Activated CD8-positive, alpha-beta T cell treated with anti-CD3 and anti-CD28 coated beads, Interleukin-2, amount 10 ng/mL, durations not matched to agents 7 days and 5 days (primary cell): Measurements from ENCODE around the gene MICB. TPM values are rescaled to one million over a fixed set of nuclear protein-coding genes. Genes with fewer than 3 reads are reported as not detected.
"Not testable (repeated sequence)": the region's sequence is repeated elsewhere in the genome, so short reads cannot be mapped to it uniquely, and the experiment has no call there.

Source experiments
- ATAC-seq: fragments of 150-1000 bp; cut with Tn5 transposase; one replicate; pipeline ENCODE4 v1.10.0; 2021; ENCODE audit warnings: moderate library complexity
- CTCF ChIA-PET: fragments of 350-600 bp; sonication (Branson Sonifier 250); formaldehyde crosslinking; loops from one replicate; lab custom pipeline; 2021; ENCODE audit warnings: antibody characterized with exemption; lab: Charles Lee
- POLR2A ChIA-PET: fragments of 350-600 bp; sonication (Branson Sonifier 250); formaldehyde crosslinking; loops from one replicate; lab custom pipeline; 2021; ENCODE audit warnings: antibody characterized with exemption; lab: Charles Lee
- DNase-seq: peaks from one replicate; pipeline ENCODE4 v3.0.0-alpha.2; 2020
- H3K27ac Mint-ChIP-seq: one replicate; pipeline ENCODE4 v1.8.0; 2021; ENCODE audit warnings: mild to moderate bottlenecking, mixed read lengths
- H3K27me3 Mint-ChIP-seq: one replicate; pipeline ENCODE4 v1.8.0; 2021; ENCODE audit warnings: low read depth, mixed read lengths
- H3K36me3 Mint-ChIP-seq: one replicate; pipeline ENCODE4 v1.8.0; 2021; ENCODE audit warnings: low read depth, mixed read lengths
- H3K4me1 Mint-ChIP-seq: one replicate; pipeline ENCODE4 v1.8.0; 2021; ENCODE audit warnings: low read depth, mixed read lengths
- H3K4me3 Mint-ChIP-seq: one replicate; pipeline ENCODE4 v1.8.0; 2021; ENCODE audit warnings: mild to moderate bottlenecking, mixed read lengths
- H3K9me3 Mint-ChIP-seq: one replicate; pipeline ENCODE4 v1.8.0; 2022; ENCODE audit warnings: mixed read lengths; ENCODE audit not compliant: insufficient read depth
- total RNA-seq, 2 experiments: library from RNA; stranded (reverse); gene quantifications; one replicate each; pipeline ENCODE4 v1.2.3, GENCODE V29; 2021

MICB gene
- total RNA-seq, 2 experiments from 2014 or later: 49.0 TPM

GRCh38 chr6:31493550-31493874 lies 4.4 kb upstream of the MICB start:
- peak overlapping the region; percentile 91 for H3K4me3 Mint-ChIP-seq
- H3K27ac Mint-ChIP-seq: peak overlapping the region; percentile 95
- H3K27me3 Mint-ChIP-seq, H3K9me3 Mint-ChIP-seq, DNase-seq, ATAC-seq: not testable (repeated sequence)
- H3K36me3 Mint-ChIP-seq: peaks cover 35% of the 10 kb centered on the region
- H3K4me1 Mint-ChIP-seq: peaks cover 56% of the 10 kb centered on the region
- ChIA-PET CTCF (interaction anchor here (0.7 to 4.1 kb wide), 19 partner anchors 9 to 122 kb away, joined by 3 to 46 read pairs (median 4); partner anchors contain the start of genes AIF1, ATP6V1G2, DDX39B and MCCD1), POLR2A (interaction anchor here (3.3 kb wide), 1 partner anchor 47 kb away, joined by 64 read pairs; the partner anchor contains the start of gene DDX39B)

GRCh38 chr6:31493875-31494694 lies 3.9 kb upstream of the MICB start:
- ATAC-seq: peak; percentile 62
- ChIA-PET POLR2A (interaction anchor here (0.6 to 3.3 kb wide), 15 partner anchors 18 to 158 kb away, joined by 3 to 64 read pairs (median 4); partner anchors contain the start of genes BAG6, DDX39B, LTB and MCCD1), CTCF (interaction anchor here (0.7 to 4.1 kb wide), 21 partner anchors 8 to 169 kb away, joined by 3 to 46 read pairs (median 4); partner anchors contain the start of genes AIF1, ATP6V1G2, DDX39B and MCCD1)
- H3K4me1 Mint-ChIP-seq: peaks cover 62% of the 10 kb centered on the region
- H3K36me3 Mint-ChIP-seq: peaks cover 41% of the 10 kb centered on the region
- H3K27ac Mint-ChIP-seq: peak overlapping the region; percentile 95
- peak; percentile 87 for DNase-seq
- peak overlapping the region; percentile 91 for H3K4me3 Mint-ChIP-seq
- no peaks in the 10 kb centered on the region for H3K9me3 Mint-ChIP-seq
- H3K27me3 Mint-ChIP-seq: no peaks in the 10 kb centered on the region

- no peaks in the 10 kb centered on the region for H3K9me3 Mint-ChIP-seq
- CTCF ChIA-PET: interaction anchor here (1.0 to 4.1 kb wide), 4 partner anchors 36 to 56 kb away, joined by 3 to 46 read pairs (median 6); partner anchors contain the start of genes ATP6V1G2 and DDX39B
- no peak for DNase-seq
- no peaks in the 10 kb centered on the region for H3K27me3 Mint-ChIP-seq
- POLR2A ChIA-PET: interaction anchor here (0.7 to 3.3 kb wide), 13 partner anchors 16 to 476 kb away, joined by 3 to 64 read pairs (median 4); partner anchors contain the start of genes BAG6, DDX39B, DXO and LTB
- H3K4me1 Mint-ChIP-seq: peaks cover 62% of the 10 kb centered on the region
- ATAC-seq: no peak
- peaks cover 40% of the 10 kb centered on the region for H3K36me3 Mint-ChIP-seq
- H3K4me3 Mint-ChIP-seq: peak overlapping the region; percentile 91
- H3K27ac Mint-ChIP-seq: peak overlapping the region; percentile 95
These were observed 2.4 kb upstream of the MICB start for GRCh38 chr6:31495580-31495979.

GRCh38 chr6:31496826-31497225 lies 1.1 kb upstream of the MICB start:
- H3K4me1 Mint-ChIP-seq: peaks cover 65% of the 10 kb centered on the region
- not testable (repeated sequence) for H3K9me3 Mint-ChIP-seq, ATAC-seq, DNase-seq, H3K27me3 Mint-ChIP-seq
- POLR2A ChIA-PET: interaction anchor here (1.2 to 1.9 kb wide), 4 partner anchors 34 to 86 kb away, joined by 4 to 13 read pairs (median 6); partner anchors contain the start of genes DDX39B and LTB
- H3K27ac Mint-ChIP-seq: peak overlapping the region; percentile 83
- H3K36me3 Mint-ChIP-seq: peaks cover 48% of the 10 kb centered on the region
- CTCF ChIA-PET: interaction anchor here (0.8 to 1.7 kb wide), 7 partner anchors 32 to 102 kb away, joined by 3 to 6 read pairs (median 4); partner anchors contain the start of genes DDX39B and MCCD1
- peak overlapping the region; percentile 91 for H3K4me3 Mint-ChIP-seq

GRCh38 chr6:31498748-31499147 lies 803 bp downstream of the MICB start:
- ChIA-PET POLR2A (interaction anchor here (0.5 to 0.8 kb wide), 2 partner anchors 33 to 680 kb away, joined by 3 read pairs; no protein-coding TSS in a partner anchor), CTCF (no interaction called here)
- ATAC-seq: no peak
- Mint-ChIP-seq H3K4me1 (peaks cover 62% of the 10 kb centered on the region), H3K9me3 (no peaks in the 10 kb centered on the region), H3K27ac (peak overlapping the region; percentile 73), H3K27me3 (no peaks in the 10 kb centered on the region), H3K4me3 (peak overlapping the region; percentile 91), H3K36me3 (peaks cover 53% of the 10 kb centered on the region)
- DNase-seq: no peak

GRCh38 chr6:31499648-31500047 lies 1.7 kb downstream of the MICB start:
- H3K27ac Mint-ChIP-seq, H3K4me3 Mint-ChIP-seq, POLR2A ChIA-PET, CTCF ChIA-PET, H3K9me3 Mint-ChIP-seq, DNase-seq, H3K27me3 Mint-ChIP-seq, ATAC-seq: not testable (repeated sequence)
- peaks cover 62% of the 10 kb centered on the region for H3K4me1 Mint-ChIP-seq
- peaks cover 55% of the 10 kb centered on the region for H3K36me3 Mint-ChIP-seq

- peaks cover 51% of the 10 kb centered on the region for H3K4me1 Mint-ChIP-seq
- no peaks in the 10 kb centered on the region for H3K9me3 Mint-ChIP-seq
- CTCF ChIA-PET: interaction anchor here (1.3 kb wide), 1 partner anchor 9 kb away, joined by 4 read pairs; no protein-coding TSS in a partner anchor
- DNase-seq: no peak
- no peaks in the 10 kb centered on the region for H3K27me3 Mint-ChIP-seq
- H3K27ac Mint-ChIP-seq: no peak overlapping the region
- peaks cover 63% of the 10 kb centered on the region for H3K36me3 Mint-ChIP-seq
- POLR2A ChIA-PET: no interaction called here
- no peak overlapping the region for H3K4me3 Mint-ChIP-seq
- no peak for ATAC-seq
These were observed 4.6 kb downstream of the MICB start for GRCh38 chr6:31502586-31502985.

GRCh38 chr6:31509036-31509435 lies 11.1 kb downstream of the MICB start:
- H3K27ac Mint-ChIP-seq: peak overlapping the region; percentile 67
- peaks cover 74% of the 10 kb centered on the region for H3K36me3 Mint-ChIP-seq
- CTCF ChIA-PET: interaction anchor here (1.0 kb wide), 1 partner anchor 16 kb away, joined by 3 read pairs; no protein-coding TSS in a partner anchor

GRCh38 chr6:31510007-31510406 lies 12.1 kb downstream of the MICB start:
- POLR2A ChIA-PET: no interaction called here
- Mint-ChIP-seq H3K4me1 (peaks cover 9% of the 10 kb centered on the region), H3K27ac (no peak overlapping the region), H3K4me3 (no peak overlapping the region), H3K36me3 (peaks cover 69% of the 10 kb centered on the region), H3K9me3 (no peaks in the 10 kb centered on the region), H3K27me3 (no peaks in the 10 kb centered on the region)
- CTCF ChIA-PET: no interaction called here
- no peak for ATAC-seq
- DNase-seq: no peak

More at GRCh38 chr6:31509036-31509435, 11.1 kb downstream of the MICB start:
- H3K27me3 Mint-ChIP-seq, DNase-seq, H3K9me3 Mint-ChIP-seq, POLR2A ChIA-PET, H3K4me3 Mint-ChIP-seq, ATAC-seq: not testable (repeated sequence)
- H3K4me1 Mint-ChIP-seq: peaks cover 10% of the 10 kb centered on the region

GRCh38 chr6:31513456-31514165 lies 15.7 kb downstream of the MICB start:
- no peak overlapping the region for H3K27ac Mint-ChIP-seq
- no peak for DNase-seq

GRCh38 chr6:31521835-31522234 lies 23.9 kb downstream of the MICB start:
- Mint-ChIP-seq H3K27ac (no peak overlapping the region), H3K4me1 (no peaks in the 10 kb centered on the region), H3K4me3 (no peak overlapping the region), H3K36me3 (no peaks in the 10 kb centered on the region), H3K27me3 (peaks cover 25% of the 10 kb centered on the region), H3K9me3 (no peaks in the 10 kb centered on the region)
- DNase-seq (no peak), ATAC-seq (no peak)
- POLR2A ChIA-PET: no interaction called here
- CTCF ChIA-PET: no interaction called here

More at GRCh38 chr6:31513456-31514165, 15.7 kb downstream of the MICB start:
- peaks cover 12% of the 10 kb centered on the region for H3K27me3 Mint-ChIP-seq
- ChIA-PET CTCF (no interaction called here), POLR2A (no interaction called here)
- no peak for ATAC-seq
- H3K9me3 Mint-ChIP-seq: no peaks in the 10 kb centered on the region
- no peak overlapping the region for H3K4me3 Mint-ChIP-seq
- peaks cover 34% of the 10 kb centered on the region for H3K36me3 Mint-ChIP-seq
- H3K4me1 Mint-ChIP-seq: peaks cover 1% of the 10 kb centered on the region
